ENCODE measurements around the gene DYRK3. TPM values are rescaled to one million over a fixed set of nuclear protein-coding genes. Genes with fewer than 3 reads are reported as not detected.

The DYRK3 gene
- total and polyA plus RNA-seq, 2 of the 13 experiments (the other 11 are each of a cell fraction or from before 2014, with no cell fraction given): 0.48 to 2.8 TPM

DNA sequence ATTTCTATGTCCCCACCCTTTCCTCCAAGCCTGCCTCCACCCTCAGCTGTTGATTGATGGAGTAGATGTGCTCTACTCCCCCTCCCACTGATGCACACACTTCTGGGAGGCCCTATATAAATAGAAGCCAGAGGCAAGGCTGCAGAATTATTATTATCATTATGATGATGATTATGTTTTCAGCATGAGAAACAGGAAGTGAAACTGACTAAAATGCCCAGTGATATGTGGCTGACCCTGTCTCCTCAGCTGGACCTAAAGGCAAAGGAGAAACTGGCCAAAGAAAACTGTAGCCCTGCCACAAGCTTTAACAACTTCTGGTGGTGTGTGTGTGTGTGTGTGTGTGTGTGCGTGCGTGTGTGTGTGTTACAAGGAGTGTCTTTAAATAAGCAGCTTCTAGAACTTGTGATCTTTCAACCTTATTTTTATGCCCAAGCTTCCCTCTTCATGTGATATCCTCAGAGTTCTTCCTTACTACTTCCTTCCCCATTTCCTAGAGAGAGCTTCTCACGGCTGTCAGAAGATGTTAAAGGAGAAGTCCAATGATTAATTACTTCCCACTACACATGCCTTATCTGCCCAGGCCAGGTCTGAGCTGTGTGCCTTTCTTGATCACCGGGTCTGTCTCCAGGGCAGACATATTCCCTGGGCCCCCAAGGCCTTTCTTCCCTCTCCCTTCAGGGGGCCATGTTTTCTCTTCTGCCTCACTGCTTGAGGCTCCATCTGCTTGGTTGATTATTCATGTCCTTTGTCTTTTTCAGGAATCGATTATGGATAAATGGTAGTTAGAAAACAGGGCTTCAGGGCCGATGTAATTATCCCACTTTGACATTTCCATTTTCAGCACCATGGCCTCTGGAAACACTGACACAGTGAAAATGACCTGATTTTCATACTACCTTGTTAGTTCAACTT, 37.8 kb downstream of the DYRK3 start:
- ChIA-PET CTCF (ENCODE audit: low intra/inter-chr PET ratio, low total read pairs) (no interaction called here), POLR2A (no interaction called here)
- FAIRE-seq (no peak), ATAC-seq (no peak), DNase-seq (ENCODE audit: low spot score) (no peak)
- Histone ChIP-seq H3K4me1 (ENCODE audit: insufficient read depth, low read length) (0 out of 2 replicates have a peak, but pooled peaks cover 16% of the 10 kb centered on the region), H3K36me3 (replicated peaks in 1 of 2; ENCODE audit: control insufficient read depth in 1 of 2, insufficient read depth in 2 of 2, low read length in 2 of 2) (no peaks in the 10 kb centered on the region), H3K27me3 (ENCODE audit: control insufficient read depth in 1 of 2, insufficient read depth in 2 of 2, low read length in 2 of 2) (peaks cover 2 to 34% of the 10 kb centered on the region in 2 experiments; a peak in 4 of 5 replicates), H3K27ac (ENCODE audit: extremely low read length, insufficient read depth, low read length) (no peak overlapping the region), H3K79me2 (ENCODE audit: insufficient read depth, low read length) (no peaks in the 10 kb centered on the region), H3K4me2 (ENCODE audit: low read depth, low read length) (no peak overlapping the region), H4K20me1 (ENCODE audit: insufficient read depth, low read length) (no peaks in the 10 kb centered on the region), H3K4me3 (replicated peaks in 1 of 3; ENCODE audit: insufficient read depth in 1 of 3, low read depth in 2 of 3, low read length in 3 of 3) (no peak overlapping the region), H3K9ac (ENCODE audit: insufficient read depth, low read depth, low read length) (no peak overlapping the region), H2AFZ (ENCODE audit: low read length) (no peak overlapping the region), H3K9me3 (ENCODE audit: low read length) (no peaks in the 10 kb centered on the region)
- no TSS peak for BruUV-seq (replicated peaks)
- in situ Hi-C loops (cut with HindIII; ENCODE audit: extremely low pct_ligation_motif_present, low pct_unique_long_range_greater_than_20kb): no loop called here
- intact Hi-C loops (cut with micrococcal nuclease; ENCODE audit: unreplicated experiment): no loop called here
- 32% methylated on average over 6 of the region's 6 CpGs for WGBS (ENCODE audit: low lambda C conversion rate)
- TF ChIP-seq ZNF782 (CRISPR knock-in tag; IDR thresholded peaks at IDR 0.05; ENCODE audit: borderline replicate concordance) (no peak), CBX5 (CRISPR knock-in tag; IDR thresholded peaks at IDR 0.05; ENCODE audit: borderline replicate concordance) (no peak), EZH2 (conservative IDR thresholded peaks at IDR 0.05; ENCODE audit: low read depth, low read length) (no peak), HMG20A (CRISPR knock-in tag; IDR thresholded peaks at IDR 0.05; ENCODE audit: borderline replicate concordance) (no peak)
- TF ChIP-seq, protein P1, sequence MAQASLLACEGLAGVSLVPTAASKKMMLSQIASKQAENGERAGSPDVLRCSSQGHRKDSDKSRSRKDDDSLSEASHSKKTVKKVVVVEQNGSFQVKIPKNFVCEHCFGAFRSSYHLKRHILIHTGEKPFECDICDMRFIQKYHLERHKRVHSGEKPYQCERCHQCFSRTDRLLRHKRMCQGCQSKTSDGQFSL (CRISPR knock-in tag; IDR thresholded peaks at IDR 0.05): no peak

DNA sequence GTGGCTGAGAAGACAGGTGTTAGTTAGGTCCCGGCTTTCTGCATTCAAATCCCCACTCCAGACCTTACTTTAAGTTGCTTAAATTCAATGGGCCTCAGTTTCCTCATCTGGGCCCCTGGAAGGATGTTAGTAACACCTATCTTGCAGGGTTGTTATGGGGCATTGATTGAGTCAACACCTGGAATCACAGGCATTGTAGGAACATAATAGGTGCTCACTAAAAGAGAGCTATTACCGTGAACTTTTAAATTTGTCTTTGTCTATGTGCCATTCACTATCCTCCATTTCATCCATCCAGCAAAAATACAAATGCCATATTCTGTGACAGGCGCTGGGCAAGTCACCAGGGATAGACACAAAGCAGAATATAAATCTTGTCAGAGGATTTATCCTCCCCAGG, 38.9 kb downstream of the DYRK3 start:
- FAIRE-seq (no peak), ATAC-seq (no peak), DNase-seq (ENCODE audit: low spot score) (no peak)
- 0 out of 2 replicates have a peak, but pooled peaks cover 16% of the 10 kb centered on the region for H3K4me1 ChIP-seq (ENCODE audit: insufficient read depth, low read length)
- H3K27me3 ChIP-seq (ENCODE audit: control insufficient read depth in 1 of 2, insufficient read depth in 2 of 2, low read length in 2 of 2): peaks cover 3 to 34% of the 10 kb centered on the region in 2 experiments; a peak in 4 of 5 replicates
- H2AFZ ChIP-seq (ENCODE audit: low read length): no peak overlapping the region
- no peak overlapping the region for H3K4me2 ChIP-seq (ENCODE audit: low read depth, low read length)
- intact Hi-C loops (cut with micrococcal nuclease; ENCODE audit: unreplicated experiment) (no loop called here), in situ Hi-C loops (cut with HindIII; ENCODE audit: extremely low pct_ligation_motif_present, low pct_unique_long_range_greater_than_20kb) (no loop called here)
- no peaks in the 10 kb centered on the region for H3K79me2 ChIP-seq (ENCODE audit: insufficient read depth, low read length)
- WGBS (ENCODE audit: low lambda C conversion rate): 16% methylated on average over 3 of the region's 3 CpGs
- H3K4me3 ChIP-seq (replicated peaks in 1 of 3; ENCODE audit: insufficient read depth in 1 of 3, low read depth in 2 of 3, low read length in 3 of 3): no peak overlapping the region
- no peaks in the 10 kb centered on the region for H3K9me3 ChIP-seq (ENCODE audit: low read length)
- H3K9ac ChIP-seq (ENCODE audit: insufficient read depth, low read depth, low read length): no peak overlapping the region
- POLR2A ChIA-PET: interaction anchor here (1.0 kb wide), 1 partner anchor 10 kb away, joined by 3 read pairs; no protein-coding TSS in a partner anchor
- no peaks in the 10 kb centered on the region for H3K36me3 ChIP-seq (replicated peaks in 1 of 2; ENCODE audit: control insufficient read depth in 1 of 2, insufficient read depth in 2 of 2, low read length in 2 of 2)
- CTCF ChIA-PET (ENCODE audit: low intra/inter-chr PET ratio, low total read pairs): no interaction called here
- BruUV-seq (replicated peaks): no TSS peak
- H4K20me1 ChIP-seq (ENCODE audit: insufficient read depth, low read length): no peaks in the 10 kb centered on the region
- H3K27ac ChIP-seq (ENCODE audit: extremely low read length, insufficient read depth, low read length): no peak overlapping the region
- TF ChIP-seq REXO4 (CRISPR knock-in tag; IDR thresholded peaks at IDR 0.05; ENCODE audit: borderline replicate concordance) (no peak), ZSCAN21 (CRISPR knock-in tag; IDR thresholded peaks at IDR 0.05; ENCODE audit: borderline replicate concordance) (no peak), FOXC1 (CRISPR knock-in tag; IDR thresholded peaks at IDR 0.05; ENCODE audit: borderline replicate concordance) (no peak), ARNT (IDR thresholded peaks at IDR 0.05) (no peak), ZFYVE20 (CRISPR knock-in tag; IDR thresholded peaks at IDR 0.05; ENCODE audit: borderline replicate concordance, low read depth) (no peak)
- TF ChIP-seq, protein P2, sequence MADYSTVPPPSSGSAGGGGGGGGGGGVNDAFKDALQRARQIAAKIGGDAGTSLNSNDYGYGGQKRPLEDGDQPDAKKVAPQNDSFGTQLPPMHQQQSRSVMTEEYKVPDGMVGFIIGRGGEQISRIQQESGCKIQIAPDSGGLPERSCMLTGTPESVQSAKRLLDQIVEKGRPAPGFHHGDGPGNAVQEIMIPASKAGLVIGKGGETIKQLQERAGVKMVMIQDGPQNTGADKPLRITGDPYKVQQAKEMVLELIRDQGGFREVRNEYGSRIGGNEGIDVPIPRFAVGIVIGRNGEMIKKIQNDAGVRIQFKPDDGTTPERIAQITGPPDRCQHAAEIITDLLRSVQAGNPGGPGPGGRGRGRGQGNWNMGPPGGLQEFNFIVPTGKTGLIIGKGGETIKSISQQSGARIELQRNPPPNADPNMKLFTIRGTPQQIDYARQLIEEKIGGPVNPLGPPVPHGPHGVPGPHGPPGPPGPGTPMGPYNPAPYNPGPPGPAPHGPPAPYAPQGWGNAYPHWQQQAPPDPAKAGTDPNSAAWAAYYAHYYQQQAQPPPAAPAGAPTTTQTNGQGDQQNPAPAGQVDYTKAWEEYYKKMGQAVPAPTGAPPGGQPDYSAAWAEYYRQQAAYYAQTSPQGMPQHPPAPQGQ (CRISPR knock-in tag; IDR thresholded peaks at IDR 0.05; ENCODE audit: borderline replicate concordance): no peak
